T-helper 1 cell treated with Interleukin-12 subunit alpha and Interleukin-12 subunit beta and Interleukin-4 antibody, amounts not matched to agents 30 ng/mL and 1 ng/mL, for 36 hours (primary cell): ENCODE data around the gene CNN1. TPM values are rescaled to one million over a fixed set of nuclear protein-coding genes. Genes with fewer than 3 reads are reported as not detected.

Source experiments
- intact Hi-C: fragments of 100-400 bp; cut with micrococcal nuclease; formaldehyde crosslinking; loops from one replicate; pipeline ENCODE4 v1.15.1; 2024
- total RNA-seq: library from RNA; stranded (reverse); gene quantifications from 2 replicates; pipeline ENCODE4 v1.2.3, GENCODE V29; 2022

Gene CNN1
- not detected in 2 replicates for total RNA-seq

DNA sequence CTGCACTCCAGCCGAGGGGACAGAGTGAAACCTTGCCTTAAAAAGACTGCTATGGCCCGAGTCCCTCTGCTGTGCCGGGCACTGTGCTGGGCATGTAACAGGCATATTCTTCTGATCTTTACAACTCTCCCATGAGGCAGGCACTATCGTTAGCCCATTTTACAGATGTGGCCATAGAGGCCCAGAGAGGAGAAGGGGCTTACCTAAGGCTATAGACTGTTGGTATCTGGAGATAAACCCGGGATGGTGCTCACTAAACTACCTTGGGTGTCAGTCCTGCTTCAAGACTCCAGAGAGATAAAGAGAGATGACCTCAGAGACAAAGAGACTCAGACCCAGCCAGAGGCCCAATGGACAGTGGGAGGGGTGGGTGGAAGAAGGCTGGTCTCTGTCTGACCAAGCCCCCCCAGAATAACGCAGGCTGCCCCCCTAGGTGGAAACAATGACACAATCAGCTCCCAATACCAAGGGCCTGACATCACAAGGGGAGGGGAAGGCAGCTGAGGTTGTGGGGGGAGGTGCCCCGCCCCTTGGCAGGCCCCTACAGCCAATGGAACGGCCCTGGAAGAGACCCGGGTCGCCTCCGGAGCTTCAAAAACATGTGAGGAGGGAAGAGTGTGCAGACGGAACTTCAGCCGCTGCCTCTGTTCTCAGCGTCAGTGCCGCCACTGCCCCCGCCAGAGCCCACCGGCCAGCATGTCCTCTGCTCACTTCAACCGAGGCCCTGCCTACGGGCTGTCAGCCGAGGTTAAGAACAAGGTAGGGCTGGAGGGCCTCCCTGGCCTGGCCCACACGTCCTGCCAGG is at the start of gene CNN1:
CNN1 (plus strand) TSS at position 620 of the 805 bp plus-strand sequence; CDS start at position 697, 77 bp downstream.
- intact Hi-C loops, result no loop called here

DNA sequence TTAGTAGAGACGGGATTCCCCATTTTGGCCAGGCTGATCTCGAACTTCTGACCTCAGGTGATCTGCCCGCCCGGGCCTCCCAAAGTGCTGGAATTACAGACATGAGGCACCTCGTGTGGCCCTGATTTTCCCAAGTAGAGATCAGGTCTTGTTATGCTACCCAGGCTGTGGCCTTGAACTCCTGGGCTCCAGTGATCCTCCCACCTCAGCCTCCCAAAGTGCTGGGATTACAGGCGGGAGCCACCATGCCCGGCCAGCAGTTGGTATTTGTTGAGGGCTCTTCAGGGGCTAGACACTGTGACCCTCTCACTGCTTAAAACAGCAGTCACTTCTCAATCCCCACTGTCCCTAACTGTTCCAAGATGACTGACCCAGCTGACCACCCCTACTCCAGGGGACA is 49.3 kb upstream of the CNN1 start:
- intact Hi-C loops, result no loop called here

DNA sequence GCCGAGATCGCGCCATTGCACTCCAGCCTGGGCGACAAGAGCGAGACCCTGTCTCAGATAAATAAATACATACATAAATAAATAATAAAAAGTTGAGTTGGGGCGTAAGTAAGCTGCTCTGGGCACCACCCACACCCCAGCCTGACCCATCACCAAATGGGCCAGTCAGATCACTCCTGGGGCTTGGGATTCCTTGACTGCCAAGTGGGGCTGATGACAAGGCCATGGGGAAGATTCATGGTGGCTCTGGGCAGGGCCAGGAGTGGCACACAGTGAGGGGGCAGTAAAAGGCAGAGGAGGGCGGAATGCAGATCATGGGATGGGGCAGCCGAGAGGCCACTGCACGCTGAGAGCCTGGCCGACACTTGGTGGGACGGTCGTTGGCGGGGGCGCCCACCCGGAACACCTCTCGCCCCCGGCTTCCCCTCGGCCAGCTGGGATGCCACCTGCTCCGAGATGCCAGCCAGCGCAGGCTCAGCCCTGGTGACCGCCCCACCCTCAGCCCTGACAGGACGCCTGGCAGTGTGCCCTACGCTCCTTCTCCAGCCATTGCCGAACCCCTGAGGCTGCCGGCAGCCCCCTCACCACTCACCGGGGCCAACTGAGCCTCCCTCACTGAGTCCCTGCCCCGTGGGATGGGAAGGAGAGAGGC is 43.9 kb upstream of the CNN1 start:
- intact Hi-C loops, result no loop called here

DNA sequence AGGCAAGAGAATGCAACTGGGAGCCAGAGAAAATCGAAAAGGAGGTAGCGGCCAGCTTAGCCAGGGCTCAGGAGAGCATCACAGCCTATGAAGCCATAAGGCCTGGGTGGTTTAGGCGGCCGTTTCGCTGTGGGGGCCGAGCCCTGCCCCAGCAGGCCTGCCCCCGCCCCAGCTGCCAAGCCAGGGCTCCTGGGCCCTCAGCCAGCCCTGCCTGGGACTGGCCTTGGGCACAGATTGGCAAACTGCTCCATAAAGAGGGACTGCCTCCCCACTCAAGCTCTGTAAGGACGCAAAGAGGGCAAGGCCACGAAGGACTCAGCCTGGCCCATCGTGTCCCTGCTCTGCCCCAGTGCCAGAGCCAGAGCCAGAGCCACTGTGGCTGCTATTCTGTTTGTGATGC is 43.2 kb upstream of the CNN1 start:
- intact Hi-C loops, result no loop called here

DNA sequence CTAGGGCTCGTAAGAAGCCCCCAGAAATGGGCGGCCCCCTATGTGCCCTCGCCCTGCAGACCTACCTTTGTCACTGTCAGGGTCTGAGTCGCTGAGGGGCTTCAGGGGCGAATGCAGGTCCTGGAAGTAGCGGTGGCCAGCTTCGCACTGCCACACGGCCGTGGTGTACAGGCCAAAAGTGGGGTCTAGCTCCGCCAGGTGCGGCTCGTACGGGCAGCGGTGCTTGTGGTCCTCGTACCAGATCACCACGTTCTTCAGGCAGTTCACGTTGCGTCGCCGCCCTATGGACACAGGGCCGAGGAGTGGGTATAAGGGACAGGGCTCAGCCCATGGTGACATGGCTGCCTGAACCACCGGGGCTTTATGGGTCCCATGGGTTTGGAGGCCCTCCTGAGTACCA is 42.8 kb upstream of the CNN1 start:
- intact Hi-C loops, result loop anchor here (1.0 kb wide), 2 partner anchors 9 to 91 kb away; partner anchors contain the start of gene ZNF653

DNA sequence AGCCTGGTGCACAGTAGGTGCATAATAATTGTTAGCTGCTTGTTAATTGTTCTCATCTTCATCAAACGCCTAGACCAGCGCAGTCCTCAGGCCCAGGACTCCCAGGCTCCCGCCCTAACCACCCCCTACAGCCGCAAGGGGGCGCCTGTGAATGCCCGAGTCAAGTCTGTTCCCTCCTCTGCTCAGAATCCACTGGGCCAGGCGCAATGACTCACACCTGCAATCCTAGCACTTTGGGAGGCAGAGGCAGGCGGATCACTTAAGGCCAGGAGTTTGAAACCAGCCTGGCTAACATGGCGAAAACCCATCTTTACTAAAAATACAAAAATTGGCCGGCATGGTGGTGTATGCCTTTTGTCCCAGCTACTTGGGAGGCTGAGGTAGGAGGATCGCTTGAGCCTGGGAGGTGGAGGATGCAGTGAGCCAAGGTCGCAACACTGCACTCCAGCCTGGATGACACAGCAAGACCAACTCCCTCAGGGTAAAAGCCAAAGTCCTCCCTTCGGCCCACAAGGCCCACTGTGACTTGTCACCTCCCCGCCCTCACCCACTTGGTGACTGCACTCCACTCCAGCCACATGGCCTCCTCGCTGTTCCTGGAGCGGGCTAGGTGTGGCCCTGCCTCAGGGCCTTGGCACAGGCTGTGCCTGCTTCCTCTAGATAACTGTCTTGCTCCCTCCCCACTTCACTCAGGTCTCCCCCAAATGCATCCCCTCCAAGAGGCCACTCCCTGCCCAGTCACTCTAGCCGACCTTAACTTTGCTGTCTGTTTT is 42.1 kb upstream of the CNN1 start:
- intact Hi-C loops, result loop anchor here (1.0 kb wide), 2 partner anchors 9 to 91 kb away; partner anchors contain the start of gene ZNF653

DNA sequence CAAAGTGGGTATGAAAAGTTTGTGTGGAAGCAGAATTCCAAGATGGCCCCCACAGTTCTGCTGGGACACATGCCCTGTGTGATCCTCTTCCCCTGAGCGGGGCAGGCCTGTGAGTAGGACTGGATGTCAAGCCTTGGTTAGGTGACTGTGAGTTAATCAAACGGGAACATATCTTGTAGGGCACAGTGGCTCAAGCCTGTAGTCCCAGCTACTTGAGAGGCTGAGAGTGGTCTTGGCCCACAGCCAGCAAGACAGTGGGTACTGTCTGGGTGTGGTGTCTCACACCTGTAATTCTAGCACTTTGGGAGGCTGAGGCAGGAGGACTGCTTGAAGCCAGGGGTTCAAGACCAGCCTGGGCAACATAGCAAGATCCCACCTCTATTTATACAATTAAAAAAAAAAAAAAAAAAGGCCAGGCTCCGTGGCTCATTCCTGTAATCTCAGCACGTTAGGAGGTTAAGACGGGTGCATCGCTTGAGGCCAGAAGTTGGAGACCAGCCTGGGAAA is 39.4 kb upstream of the CNN1 start:
- intact Hi-C loops, result no loop called here

DNA sequence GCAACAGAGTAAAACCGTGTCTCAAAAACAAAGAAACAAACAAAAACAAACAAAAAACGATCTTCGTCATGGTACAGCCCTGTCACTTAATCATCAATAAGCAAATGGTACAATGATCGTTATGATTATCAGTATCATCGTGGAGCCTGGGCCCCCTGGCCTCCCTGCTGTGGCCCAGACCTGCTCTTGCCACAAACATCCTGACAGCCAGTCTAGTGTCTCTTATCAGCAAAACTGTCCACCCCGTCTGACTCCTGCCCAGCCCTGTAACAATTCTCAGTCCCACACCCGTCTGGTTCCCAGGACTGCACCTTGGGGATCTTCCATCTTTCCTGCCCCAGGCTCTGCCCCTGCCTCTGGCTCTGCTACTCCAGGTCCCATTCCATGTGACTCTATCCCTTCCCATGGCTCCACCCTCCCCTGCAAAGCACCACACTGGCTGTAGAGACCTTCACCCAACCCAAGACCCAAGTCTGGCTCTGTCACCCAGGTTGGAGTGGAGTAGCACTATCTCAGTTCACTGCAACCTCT is 38.7 kb upstream of the CNN1 start:
- intact Hi-C loops, result loop anchor here (10.0 kb wide), 1 partner anchor 1395 kb away; the partner anchor contains the start of genes ANGPTL6 and PPAN

DNA sequence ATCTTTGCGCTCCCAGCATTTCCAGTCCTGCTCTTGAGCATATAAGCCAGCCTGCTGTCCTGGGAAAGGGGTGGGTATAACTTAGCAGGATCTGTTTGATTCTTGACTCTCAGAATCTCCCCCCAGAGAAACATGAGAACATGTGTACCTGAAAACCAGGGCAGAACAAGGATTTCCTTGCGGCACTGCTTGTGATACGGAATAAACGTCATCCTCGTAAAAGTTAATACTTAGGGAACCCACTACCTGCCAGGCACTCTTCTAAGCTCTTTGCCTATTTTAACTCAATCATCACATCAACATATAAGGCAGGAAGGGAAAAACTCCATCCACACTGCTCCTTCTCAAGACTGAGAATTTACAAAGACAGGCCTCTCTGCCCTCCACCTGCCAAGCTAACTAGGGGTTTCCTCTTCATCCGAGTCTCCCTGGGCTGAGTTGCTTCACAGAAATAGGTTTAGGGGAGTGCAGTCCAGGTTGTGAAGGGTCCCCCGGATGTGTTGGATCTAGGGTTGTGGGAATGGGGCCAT is 34.1 kb upstream of the CNN1 start:
- intact Hi-C loops, result loop anchor here (1.0 to 10.0 kb wide), 14 partner anchors 8 to 1400 kb away; partner anchors contain the start of genes ANGPTL6, CCDC159, CDC37 and ECSIT

DNA sequence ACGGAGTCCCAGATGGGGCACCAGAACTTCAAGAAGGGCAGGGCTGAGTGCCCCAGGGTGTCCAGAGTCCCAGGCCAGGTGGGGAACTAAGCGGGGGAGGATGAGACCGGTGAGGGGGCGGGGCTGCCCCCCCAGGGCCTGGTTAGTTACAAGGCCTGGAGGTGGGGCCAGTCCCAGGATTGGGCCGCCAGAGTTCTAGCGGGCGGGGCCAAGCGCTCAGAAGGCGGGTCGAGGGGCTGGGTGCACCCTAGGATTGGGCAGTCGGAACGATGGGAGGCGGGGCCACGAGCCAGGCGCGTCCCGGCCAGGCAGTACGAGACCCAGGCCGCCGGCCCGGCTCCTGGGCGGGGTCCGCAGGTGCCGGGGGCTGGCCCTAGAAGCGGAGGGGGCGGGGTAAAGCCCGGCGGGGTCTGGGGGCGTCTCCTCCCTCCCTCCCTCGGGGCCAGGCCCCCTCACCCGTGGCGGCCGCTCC is 33.6 kb upstream of the CNN1 start:
- intact Hi-C loops, result loop anchor here (1.0 to 10.0 kb wide), 14 partner anchors 9 to 1400 kb away; partner anchors contain the start of genes ANGPTL6, CCDC159, CDC37 and ECSIT

DNA sequence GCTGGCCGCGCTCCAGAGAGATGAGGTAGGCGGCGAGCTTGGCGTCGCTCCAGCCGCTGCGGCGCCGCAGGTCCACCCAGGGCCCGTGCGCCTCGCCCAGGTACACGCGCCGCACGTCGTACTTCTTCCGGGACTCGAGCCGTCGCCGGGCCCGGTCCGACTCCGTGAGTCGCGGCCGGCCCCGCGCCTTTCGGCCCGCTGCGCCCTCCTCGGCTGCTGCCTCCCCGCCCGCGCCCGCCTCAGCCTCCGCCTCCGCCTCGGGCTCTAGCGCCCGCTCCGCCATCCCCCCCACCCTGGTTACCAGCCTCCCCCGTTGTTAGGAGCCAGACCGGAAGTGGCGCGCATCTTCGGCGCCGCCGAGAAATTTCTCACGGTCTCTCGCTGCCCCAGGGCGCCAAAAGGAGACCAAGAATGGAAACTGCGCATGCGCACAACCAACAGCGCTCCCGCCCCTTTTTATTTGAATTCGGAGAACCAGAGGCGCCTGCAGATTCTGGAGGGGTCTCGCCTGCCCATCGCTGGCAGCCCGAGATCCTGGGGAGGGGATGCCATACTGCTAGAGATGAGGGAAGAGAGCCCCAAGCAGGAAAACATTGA is 33.0 kb upstream of the CNN1 start, which contains the start of gene ZNF653:
ZNF653 (minus strand) TSS at position 336 of the 597 bp plus-strand sequence; CDS start at position 283, 53 bp downstream.
- intact Hi-C loops, result loop anchor here (1.0 to 10.0 kb wide), 14 partner anchors 9 to 1401 kb away; partner anchors contain the start of genes ANGPTL6, CCDC159, CDC37 and ECSIT

DNA sequence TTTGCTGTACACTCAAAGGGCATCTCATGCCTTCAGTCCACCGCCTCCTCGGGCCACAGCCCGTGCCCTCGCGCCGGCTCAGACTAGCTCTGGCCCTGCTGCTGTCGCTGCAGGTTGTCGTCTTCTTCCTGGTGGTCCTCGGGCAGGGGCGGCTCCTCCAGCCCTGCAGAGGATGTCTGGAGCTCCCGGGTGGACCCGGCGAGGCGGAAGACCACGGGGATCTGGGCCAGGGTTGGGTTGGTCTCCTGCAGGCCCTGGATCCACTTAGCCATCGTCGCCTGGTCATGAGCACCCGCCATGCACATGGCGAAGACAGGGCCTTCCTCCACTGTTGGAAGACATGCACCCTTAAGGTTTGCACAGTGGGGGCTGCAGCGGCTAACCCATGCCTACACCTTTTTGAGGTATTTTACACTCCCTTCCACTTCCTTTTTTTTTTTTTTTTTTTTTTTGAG is 32.5 kb upstream of the CNN1 start:
- intact Hi-C loops, result loop anchor here (5.0 to 10.0 kb wide), 2 partner anchors 1104 to 1401 kb away; partner anchors contain the start of genes ANGPTL6, CDC37 and PPAN

DNA sequence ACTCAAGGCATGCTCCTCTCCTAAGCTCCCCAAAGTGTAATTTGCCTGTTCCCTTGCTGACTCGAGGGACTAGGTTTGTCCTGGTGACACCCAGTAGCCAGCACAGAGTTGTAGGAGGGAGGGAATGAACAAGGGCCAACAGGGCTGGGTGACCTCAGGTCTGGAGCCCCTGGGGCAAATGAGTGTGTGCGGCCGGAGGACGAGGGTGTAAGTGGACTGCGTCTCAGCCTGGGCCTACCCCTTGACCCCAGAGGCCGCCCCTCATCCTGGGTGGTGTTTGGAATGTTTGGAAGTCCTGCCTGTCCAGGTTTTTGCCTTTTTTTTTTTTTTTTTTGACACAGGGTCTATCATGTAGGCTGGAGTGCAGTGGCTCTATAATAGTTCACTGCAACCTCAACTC is 31.7 kb upstream of the CNN1 start:
- intact Hi-C loops, result loop anchor here (5.0 to 10.0 kb wide), 2 partner anchors 1105 to 1402 kb away; partner anchors contain the start of genes ANGPTL6, CDC37 and PPAN

DNA sequence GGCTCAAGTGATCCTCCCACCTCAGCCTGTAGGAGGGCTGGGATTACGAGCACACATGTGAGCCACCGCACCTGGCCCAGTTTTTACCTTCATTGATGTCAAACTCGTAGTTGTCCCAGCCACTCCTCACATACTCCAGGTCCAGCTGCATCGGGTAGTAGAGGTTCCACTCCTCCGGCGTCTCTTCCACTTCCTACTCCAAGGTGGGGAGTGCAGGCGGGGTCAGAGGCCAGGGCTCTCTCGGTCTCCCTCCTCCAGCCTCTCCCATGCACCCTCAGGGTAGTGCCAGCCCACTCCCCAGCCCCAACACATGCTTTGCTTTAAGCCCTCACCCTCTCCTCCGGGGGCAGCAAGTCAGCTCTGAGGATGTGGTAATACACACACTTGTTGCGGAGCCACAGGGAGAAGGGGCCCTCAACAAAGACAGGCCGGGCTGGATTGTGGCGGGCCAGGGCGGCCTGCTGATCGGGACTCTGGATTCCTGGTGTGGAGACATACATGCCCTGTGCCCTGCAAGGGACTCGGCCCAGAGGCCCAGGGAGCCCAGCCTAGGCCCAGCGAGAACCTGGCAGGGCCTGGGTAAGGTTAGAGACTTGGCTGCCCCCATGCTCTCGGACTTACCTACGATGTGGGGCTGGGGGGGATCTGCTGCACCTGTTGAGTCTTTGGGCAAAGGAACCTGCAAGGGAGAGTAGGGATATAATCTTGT is 31.1 kb upstream of the CNN1 start:
- intact Hi-C loops, result loop anchor here (5.0 to 10.0 kb wide), 2 partner anchors 1105 to 1403 kb away; partner anchors contain the start of genes ANGPTL6, CDC37 and PPAN

DNA sequence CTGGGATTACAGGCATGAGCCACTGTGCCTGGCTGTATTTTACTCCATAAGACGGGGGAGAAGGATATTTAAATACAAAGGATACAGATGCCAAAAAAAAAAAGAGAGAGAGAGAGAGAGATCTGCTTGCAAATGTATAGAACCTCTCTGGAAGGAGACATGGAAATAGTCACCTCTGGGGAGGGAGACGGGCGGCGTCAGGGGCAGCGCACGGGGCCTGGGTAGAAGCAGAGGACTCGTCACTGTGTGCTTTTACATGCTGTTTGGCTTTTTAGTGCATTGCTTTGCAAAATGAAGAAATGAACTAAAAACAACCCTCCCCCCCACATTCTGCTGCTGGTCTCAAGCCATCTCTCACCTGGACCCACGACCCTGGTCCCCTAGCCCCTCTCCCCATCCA is 28.2 kb upstream of the CNN1 start:
- intact Hi-C loops, result no loop called here

DNA sequence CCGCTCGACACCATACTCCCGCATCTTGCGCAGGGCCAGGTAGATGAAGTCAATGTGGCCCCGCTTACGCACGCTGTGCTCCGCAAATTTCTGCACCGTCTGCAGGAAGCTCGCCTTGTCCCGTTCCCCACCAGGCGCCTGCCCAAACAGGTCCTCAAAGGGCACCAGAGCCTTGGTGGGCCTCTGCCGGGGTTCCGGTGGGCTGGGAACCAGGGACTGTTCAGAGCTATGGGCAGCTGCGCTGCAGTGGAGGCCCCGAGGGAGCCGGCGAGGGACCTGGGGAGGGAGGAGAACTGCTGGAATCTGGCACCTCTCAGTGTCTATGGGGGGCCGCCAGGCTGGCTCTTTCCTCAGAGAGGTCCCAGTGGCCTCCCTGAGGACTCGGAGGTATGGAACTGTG is 24.7 kb upstream of the CNN1 start:
- intact Hi-C loops, result no loop called here

DNA sequence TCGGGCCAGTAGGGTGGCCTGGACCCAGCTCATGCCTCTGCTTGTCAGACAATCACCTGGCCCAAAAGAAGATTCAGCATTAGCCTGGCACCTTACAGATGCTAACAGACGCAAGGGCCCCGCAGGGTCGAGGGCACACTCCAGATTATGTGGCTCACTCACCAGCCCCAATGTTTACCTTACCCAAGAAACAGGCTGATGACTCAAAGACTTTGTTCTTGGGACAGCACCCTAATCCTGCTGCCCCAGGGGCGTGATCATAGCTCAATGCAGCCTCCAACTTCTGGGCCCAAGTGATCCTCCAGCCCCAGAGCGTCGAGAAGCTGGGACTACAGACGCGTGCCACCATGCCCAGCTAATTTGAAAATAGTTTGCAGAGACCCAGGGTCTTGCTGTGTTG is 19.5 kb upstream of the CNN1 start:
- intact Hi-C loops, result no loop called here

DNA sequence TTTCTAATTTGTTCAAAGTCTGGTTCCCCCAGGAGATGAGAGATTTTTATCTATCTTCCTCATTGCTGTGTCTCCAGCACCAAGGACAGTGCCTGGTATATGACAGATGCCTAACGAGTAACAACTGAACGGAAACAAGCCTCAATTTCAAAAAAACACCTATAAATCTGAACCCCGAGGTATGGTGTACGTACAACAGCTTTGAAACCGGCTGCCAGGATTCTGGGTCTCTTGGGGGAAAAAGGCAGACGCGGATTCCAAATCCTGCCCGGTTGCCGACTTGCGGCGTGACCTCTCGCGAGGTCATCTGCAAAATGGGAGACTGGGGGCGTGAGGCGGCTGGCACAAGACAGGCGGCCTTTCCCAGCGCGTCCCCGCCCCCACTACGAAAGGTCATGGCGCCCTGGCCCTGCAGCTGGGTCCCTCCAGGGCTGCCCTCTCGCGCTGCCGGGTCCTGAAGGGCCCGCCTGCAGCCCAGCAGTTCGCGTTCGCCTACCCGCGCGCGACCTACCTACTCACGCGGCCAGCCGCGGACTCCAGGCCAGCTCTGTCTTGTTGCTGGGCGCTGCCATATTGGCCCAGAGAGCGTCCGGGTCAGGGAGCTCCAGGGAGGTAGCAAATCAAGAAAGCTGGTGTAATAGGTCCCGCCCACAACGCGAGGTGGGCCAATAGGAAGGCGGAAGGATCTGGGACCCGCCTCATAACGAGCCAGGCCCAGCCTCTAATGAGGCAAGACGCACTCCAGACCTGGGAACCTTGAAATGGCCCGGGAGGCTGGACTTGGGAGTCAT is 9.9 kb upstream of the CNN1 start, which contains the start of gene ECSIT:
ECSIT (minus strand) TSS at position 584 of the 791 bp plus-strand sequence. CDS start 9,964 bp downstream, outside the sequence.
- intact Hi-C loops, result loop anchor here (1.0 kb wide), 8 partner anchors 8 to 373 kb away; partner anchors contain the start of genes ELOF1, ODAD3, PRKCSH and SPC24
